OCI-LY3 (cell line): Measurements from ENCODE around the gene DMRT2.

Experiments used
- EZH2phosphoT487 ChIP-seq: fragments of 200-600 bp; shearing (Covaris generic); IDR thresholded peaks from 2 replicates; pipeline ENCODE4 v1.6.1; 2018; ENCODE audit warnings: antibody characterized with exemption, mixed run types, low read depth
- TF ChIP-seq, protein P1 (sequence below): fragments of 200-600, 300-600 bp; sonication (generic); IDR thresholded peaks from 2 replicates; pipeline ENCODE4 v1.5.1; 2014; ENCODE audit warnings: antibody characterized with exemption, low read length, low read depth

GRCh38 chr9:1083325-1083913, 33.3 kb downstream of the DMRT2 start:
- TF ChIP-seq, protein P1, sequence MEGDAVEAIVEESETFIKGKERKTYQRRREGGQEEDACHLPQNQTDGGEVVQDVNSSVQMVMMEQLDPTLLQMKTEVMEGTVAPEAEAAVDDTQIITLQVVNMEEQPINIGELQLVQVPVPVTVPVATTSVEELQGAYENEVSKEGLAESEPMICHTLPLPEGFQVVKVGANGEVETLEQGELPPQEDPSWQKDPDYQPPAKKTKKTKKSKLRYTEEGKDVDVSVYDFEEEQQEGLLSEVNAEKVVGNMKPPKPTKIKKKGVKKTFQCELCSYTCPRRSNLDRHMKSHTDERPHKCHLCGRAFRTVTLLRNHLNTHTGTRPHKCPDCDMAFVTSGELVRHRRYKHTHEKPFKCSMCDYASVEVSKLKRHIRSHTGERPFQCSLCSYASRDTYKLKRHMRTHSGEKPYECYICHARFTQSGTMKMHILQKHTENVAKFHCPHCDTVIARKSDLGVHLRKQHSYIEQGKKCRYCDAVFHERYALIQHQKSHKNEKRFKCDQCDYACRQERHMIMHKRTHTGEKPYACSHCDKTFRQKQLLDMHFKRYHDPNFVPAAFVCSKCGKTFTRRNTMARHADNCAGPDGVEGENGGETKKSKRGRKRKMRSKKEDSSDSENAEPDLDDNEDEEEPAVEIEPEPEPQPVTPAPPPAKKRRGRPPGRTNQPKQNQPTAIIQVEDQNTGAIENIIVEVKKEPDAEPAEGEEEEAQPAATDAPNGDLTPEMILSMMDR: no peak
- TF ChIP-seq EZH2phosphoT487: no peak
